Smooth muscle cell of the brain vasculature (primary cell): ENCODE data around the gene ENAH.
"Not testable (repeated sequence)": the region's sequence is repeated elsewhere in the genome, so short reads cannot be mapped to it uniquely, and the experiment has no call there.

Experiments used
- DNase-seq: peaks from one replicate; pipeline ENCODE4 v3.0.0-alpha.2; 2012; ENCODE audit warnings: low read depth, low spot score

ENAH gene

GRCh38 chr1:225650179-225650578 lies 2.7 kb downstream of the ENAH start:
- no peak for DNase-seq

GRCh38 chr1:225645194-225645895 lies 7.6 kb downstream of the ENAH start:
- no peak for DNase-seq

GRCh38 chr1:225644666-225645065 lies 8.3 kb downstream of the ENAH start:
- no peak for DNase-seq

GRCh38 chr1:225642177-225642576 lies 10.7 kb downstream of the ENAH start:
- no peak for DNase-seq

GRCh38 chr1:225638853-225639252 lies 14.1 kb downstream of the ENAH start:
- DNase-seq: no peak

GRCh38 chr1:225637651-225638199 lies 15.2 kb downstream of the ENAH start:
- DNase-seq: no peak

- DNase-seq: not testable (repeated sequence)
Observed at GRCh38 chr1:225636992-225637391, 15.9 kb downstream of the ENAH start.

- no peak for DNase-seq
Observed at GRCh38 chr1:225635649-225636048, 17.3 kb downstream of the ENAH start.

- not testable (repeated sequence) for DNase-seq
Observed at GRCh38 chr1:225632836-225633235, 20.1 kb downstream of the ENAH start.

GRCh38 chr1:225631021-225631663 lies 21.8 kb downstream of the ENAH start:
- DNase-seq: no peak

- no peak for DNase-seq
Observed at GRCh38 chr1:225629483-225629882, 23.4 kb downstream of the ENAH start.

- not testable (repeated sequence) for DNase-seq
Observed at GRCh38 chr1:225628794-225629193, 24.1 kb downstream of the ENAH start.

- no peak for DNase-seq
Observed at GRCh38 chr1:225627304-225627947, 25.5 kb downstream of the ENAH start.

- DNase-seq: no peak
Observed at GRCh38 chr1:225626698-225627097, 26.2 kb downstream of the ENAH start.

- no peak for DNase-seq
Observed at GRCh38 chr1:225617956-225618355, 35.0 kb downstream of the ENAH start.

- no peak for DNase-seq
Observed at GRCh38 chr1:225617479-225617878, 35.4 kb downstream of the ENAH start.

- DNase-seq: not testable (repeated sequence)
Observed at GRCh38 chr1:225615403-225615790, 37.5 kb downstream of the ENAH start.

- DNase-seq: no peak
Observed at GRCh38 chr1:225613006-225613405, 39.9 kb downstream of the ENAH start.

- no peak for DNase-seq
Observed at GRCh38 chr1:225612287-225612686, 40.6 kb downstream of the ENAH start.

GRCh38 chr1:225611537-225612223 lies 41.2 kb downstream of the ENAH start:
- DNase-seq: no peak

- DNase-seq: no peak
Observed at GRCh38 chr1:225610539-225610938, 42.4 kb downstream of the ENAH start.
